PC-3 (cell line): ENCODE measurements around the gene TBC1D24.

ENCODE experiments used
- EZH2 ChIP-seq: fragments of 300-600 bp; sonication (generic); IDR thresholded peaks from one replicate; pipeline ENCODE4 v1.6.1; 2017; ENCODE audit warnings: antibody characterized with exemption, mild to moderate bottlenecking, low read length; ENCODE audit not compliant: unreplicated experiment
- TF ChIP-seq, protein P1 (sequence below): fragments of 300-600 bp; sonication (generic); conservative IDR thresholded peaks from 2 replicates; pipeline ENCODE4 v1.5.1; 2017; ENCODE audit warnings: antibody characterized with exemption, low read depth, mild to moderate bottlenecking, low read length

DNA sequence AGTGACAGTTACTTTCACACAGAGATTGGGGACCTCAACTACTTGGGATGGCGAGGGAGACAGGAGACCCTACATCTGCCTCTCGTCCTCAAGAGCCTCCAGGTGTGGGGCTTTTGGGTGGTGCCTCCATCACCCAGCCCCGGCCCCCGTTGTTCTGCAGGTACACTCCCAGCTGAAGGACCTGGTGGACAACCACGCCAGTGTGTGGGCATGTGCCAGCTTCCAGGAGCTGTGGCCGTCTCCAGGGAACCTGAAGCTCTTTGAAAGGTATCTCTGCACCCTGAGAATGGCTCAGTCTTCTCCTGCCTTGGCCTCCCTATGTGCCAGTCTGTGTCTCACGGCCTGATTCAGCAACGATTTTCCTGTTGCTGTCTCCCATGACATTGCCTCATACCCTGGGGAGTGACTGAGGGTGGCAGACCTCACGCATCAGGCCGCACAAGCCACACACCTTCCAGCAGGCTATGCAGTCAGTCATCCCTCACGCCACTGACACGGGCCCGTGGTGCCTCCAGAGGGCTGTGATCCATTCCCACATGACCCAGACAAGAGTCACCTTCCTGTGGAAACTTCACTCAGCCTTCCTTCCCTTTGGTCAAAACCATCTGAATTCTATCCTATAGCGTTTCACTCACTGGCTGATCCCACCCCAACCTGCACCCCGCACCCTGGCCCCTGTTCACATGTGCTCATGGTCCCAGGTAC, 42.0 kb upstream of the TBC1D24 start:
- TF ChIP-seq, protein P1, sequence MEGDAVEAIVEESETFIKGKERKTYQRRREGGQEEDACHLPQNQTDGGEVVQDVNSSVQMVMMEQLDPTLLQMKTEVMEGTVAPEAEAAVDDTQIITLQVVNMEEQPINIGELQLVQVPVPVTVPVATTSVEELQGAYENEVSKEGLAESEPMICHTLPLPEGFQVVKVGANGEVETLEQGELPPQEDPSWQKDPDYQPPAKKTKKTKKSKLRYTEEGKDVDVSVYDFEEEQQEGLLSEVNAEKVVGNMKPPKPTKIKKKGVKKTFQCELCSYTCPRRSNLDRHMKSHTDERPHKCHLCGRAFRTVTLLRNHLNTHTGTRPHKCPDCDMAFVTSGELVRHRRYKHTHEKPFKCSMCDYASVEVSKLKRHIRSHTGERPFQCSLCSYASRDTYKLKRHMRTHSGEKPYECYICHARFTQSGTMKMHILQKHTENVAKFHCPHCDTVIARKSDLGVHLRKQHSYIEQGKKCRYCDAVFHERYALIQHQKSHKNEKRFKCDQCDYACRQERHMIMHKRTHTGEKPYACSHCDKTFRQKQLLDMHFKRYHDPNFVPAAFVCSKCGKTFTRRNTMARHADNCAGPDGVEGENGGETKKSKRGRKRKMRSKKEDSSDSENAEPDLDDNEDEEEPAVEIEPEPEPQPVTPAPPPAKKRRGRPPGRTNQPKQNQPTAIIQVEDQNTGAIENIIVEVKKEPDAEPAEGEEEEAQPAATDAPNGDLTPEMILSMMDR = no peak
- TF ChIP-seq EZH2 = no peak
